Renal cortical epithelial cell (primary cell): ENCODE measurements around the gene TEKT3. TPM values are rescaled to one million over a fixed set of nuclear protein-coding genes. Genes with fewer than 3 reads are reported as not detected.

Source experiments
- DNase-seq: peaks from one replicate; pipeline ENCODE4 v3.0.0-alpha.2; 2011; ENCODE audit warnings: low read depth
- total RNA-seq: library from RNA; depleted of rRNA; stranded (reverse); fragments of >200 nt; gene quantifications from 2 replicates; pipeline ENCODE4 v1.2.3, GENCODE V29; 2014

Gene TEKT3
- total RNA-seq, result 0.10 TPM in 1 of 2 replicates, not detected in the other

DNA sequence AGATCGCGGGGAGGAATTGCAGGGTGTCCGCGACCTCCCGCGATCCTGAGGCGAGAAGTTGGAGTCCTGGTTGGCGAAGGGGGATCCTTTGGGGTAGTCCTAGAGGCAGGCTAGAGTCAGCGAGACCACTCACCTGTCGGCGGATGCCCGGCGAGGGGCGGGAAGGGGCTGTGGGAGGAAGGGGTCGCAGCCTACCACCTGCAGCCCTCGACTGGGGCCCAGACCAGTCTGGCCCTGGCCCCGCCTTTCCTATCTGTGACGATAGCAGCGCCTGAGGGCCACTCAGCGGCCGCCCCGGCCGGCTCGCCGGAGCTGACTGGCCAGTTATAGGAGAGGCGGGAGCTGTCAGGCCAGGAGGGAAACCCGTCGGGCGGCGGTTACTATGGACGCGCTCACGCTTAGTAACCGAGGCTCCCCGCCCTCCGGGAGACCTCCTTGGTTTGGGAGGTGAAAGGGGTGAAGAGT is at the start of gene TEKT3:
TSS of gene TEKT3 (minus strand) at position 213 of the 465 bp plus-strand sequence. CDS start 10,012 bp downstream, outside the sequence.
- DNase-seq, result peak; percentile 20

DNA sequence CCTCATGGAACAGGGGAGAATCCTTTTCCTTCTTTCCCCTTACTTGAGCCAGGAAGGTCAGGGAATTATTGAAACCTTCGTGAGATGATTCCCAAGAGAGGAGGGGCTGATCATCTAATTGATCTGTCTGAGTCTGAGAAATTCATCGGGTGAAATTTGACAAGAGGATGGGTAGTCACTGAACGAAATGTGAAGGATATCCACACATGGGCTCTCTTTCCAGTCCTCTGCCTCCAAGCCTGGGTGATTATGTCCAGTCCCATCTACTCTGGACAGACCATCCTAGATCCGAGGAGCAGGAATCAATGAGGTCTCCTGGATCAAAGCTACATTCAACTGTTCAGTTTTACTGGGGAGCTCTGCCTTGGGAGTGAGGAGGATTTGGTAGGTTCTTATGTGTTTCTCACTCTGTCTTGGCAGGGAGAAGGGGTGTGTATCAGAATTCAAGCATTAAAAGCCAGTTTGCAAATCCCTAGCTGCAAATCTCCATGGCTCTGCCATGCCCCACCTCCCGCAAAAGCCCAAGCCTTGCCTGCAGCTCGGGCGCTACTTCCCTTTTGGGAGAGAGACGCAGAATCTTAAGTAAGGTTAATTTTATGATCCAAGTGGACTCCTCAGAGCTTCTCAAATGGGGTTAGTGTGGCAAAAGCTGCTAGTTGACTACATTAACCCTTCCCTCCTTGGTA is 47.1 kb upstream of the TEKT3 start:
- no peak for DNase-seq

DNA sequence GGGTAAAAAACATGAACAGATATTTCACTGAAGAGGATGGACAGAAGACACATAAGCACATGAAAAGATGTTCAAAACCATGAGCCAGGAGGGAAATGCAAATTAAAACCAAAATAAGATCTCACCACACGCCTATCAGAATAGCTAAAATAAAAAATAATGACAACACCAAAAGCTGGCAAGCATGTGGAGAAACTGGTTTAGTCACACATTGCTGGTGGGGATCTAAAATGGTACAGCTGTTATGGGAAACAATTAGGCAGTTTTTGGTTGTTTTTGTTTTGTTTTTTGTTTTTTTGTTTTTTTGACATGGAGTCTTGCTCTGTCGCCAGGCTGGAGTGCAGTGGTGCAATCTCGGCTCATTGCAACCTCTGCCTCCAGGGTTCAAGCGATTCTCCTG is 44.7 kb upstream of the TEKT3 start:
- no peak for DNase-seq

DNA sequence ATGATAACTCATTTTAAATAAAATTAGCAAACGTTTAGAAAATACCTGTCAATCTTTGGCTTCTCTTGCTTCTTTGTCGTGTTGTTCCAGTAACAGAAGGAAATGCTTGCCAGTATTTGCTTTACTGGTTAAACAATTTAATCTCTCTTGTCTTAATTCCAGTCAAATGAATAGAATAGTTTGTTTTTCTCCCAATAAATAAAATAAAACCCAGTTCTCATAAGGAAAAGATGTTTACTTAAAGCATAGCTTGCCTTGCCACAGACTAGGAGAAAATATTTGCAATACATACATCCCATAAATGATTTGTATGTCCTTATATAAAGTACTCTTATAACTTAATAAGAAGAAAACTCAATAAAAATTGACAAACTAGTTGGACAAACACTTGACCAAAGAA is 43.9 kb upstream of the TEKT3 start:
- DNase-seq, result no peak

DNA sequence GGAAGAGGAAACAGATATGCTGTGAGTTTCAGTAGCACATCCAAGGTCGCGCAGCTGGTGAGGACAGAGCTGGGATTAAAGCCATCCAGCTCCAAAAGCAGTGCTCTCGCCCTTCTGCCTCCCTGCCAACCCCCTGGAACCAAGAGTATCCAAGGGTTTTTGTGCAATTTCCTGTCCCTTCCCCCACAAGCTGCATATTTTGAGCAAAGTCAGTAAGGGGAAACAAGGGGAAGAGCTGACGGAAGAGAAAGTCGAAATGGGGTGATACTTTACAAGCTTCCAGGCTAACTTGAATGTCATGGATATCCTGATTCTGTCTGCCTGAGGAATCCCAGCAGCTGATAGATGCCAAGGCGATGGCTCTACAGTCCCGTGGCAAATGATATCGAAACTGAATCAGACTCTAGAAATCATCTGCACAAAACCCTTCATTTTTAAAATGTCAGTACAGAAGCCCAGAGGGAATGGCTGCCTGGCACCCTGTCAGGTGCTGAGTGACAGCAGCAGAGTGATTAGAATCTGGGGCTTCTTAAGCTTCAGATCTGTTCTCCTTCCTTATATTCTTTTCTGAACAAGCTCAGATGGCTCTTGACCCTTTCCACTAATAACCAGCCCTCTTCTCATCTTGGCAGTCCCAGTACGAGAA is 42.9 kb upstream of the TEKT3 start:
- no peak for DNase-seq

DNA sequence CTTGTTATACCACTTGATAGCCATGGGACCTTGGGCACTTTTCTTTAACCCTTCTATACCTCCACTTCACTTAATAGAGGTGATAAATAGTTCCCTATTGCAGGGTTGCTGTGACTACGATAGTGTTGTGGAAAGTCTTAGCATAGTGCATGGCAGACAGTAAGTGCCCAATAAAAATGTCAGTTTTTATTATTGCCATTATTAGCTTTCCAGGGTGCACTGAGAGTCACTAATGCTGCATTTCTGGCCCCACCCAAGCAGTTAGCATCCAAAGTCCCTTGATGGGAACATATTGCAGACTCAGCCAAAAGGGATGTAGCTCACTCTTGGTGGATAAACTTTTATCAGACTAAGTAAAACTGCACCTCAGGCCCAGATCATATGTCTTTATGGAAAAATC is 41.5 kb upstream of the TEKT3 start:
- DNase-seq, result no peak

DNA sequence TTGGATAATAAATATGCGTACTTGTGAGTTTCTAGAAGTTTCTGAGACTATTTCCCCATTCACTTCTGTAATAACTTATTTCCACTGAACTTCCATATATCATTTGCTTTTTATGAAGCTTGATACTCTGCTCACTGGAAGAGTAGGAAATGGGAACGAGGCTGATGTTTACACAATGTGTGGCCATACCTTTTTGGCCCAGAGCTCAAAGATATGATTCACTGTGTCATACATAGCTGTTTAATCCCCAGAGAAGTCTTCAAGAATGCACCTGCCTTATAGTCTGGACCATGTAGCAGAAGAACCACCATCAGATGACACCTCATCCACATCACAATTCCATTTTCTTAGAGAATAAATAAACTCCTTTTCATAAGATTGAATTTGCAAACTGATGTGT is 40.3 kb upstream of the TEKT3 start:
- DNase-seq, result no peak

DNA sequence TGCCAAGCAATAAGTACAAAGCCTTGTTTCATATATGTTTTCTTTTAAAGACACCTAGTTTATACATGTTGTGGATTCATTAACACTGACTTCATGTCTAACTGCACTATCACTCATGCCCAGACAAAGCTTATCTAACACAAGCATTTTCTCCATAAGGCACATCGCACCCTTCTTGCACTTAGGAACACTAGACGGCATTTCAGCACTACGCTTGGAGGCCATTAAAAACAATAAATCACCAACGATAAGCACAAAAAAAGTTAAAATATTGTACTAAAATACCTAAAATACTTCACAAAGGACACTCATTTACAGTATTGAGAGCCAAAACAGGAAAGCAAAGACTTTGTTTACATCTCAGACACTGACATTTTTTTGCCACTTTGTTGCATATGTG is 39.0 kb upstream of the TEKT3 start:
- no peak for DNase-seq

DNA sequence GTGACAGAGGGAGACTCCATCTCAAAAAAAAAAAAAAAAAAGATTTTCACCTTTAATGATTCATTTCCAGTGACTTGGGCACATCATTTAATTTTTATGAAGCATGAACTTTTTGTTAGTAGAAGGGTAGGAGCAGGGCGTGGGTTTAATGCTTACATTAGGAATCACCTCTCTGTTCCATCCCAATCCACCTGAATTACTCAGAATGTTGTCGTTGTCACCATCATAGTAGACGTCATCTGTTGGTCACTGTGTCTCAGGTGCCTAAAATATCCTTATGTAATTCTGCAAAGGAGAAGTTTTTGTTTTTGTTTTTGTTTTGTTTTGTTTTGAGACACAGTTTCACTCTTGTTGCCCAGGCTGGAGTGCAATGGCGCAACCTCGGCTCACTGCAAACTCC is 38.3 kb upstream of the TEKT3 start:
- no peak for DNase-seq

DNA sequence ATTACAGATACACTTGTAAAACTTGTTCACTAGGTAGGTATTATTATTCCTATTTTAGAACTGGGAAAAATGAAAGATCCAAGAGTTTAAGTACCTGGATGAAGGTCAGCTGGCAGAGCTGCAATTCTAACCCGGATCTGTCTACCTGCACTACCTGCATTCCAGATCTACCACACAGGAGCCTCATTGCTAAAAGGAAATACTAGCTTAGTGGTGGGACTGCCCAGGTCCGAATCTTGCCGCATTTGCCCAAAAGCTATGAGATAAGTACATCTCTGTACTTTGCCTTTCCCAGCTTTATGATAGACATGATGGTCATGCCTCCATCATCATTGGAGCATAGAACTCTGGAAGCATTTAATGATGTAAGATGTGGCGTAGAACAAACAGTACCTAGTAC is 36.8 kb upstream of the TEKT3 start:
- DNase-seq, result no peak

DNA sequence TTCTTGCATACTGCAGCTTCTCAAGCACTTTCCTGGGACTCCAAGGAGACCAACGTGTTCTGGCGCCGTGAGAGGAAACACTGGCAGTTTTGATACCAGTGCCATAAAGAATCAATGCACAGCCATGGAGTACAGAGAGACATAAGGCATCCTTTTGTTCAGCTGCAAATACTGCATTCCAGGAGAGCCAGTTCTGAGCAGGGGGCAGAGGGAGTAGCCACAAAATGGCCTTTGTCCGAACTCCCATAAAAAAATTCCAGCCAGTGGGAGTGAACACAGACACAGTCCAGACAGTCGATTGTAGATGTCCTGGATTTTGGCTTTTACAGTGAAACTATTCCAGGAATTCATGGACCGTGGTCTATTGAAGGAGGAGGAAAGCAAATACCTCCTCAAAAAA is 36.2 kb upstream of the TEKT3 start:
- peak; percentile 12 for DNase-seq

DNA sequence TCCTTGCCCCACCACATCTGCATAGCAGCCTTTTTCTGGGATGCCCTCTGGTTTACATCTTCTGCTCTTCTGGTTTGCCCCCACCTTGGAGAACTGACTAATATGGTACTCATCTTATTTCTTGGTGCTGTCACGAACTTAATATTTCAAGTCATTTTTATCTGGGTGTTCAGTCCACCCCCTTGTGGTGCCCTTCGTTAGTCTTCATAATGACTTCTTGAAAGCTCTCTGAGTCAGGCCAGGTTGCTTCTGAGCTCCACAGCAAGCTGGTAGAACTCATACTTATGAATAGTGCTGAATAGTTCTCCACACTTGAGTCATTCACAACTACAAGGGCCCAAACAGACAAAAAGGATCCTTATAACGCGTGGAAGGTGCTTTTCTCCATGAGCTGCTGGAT is 35.8 kb upstream of the TEKT3 start:
- DNase-seq, result no peak

DNA sequence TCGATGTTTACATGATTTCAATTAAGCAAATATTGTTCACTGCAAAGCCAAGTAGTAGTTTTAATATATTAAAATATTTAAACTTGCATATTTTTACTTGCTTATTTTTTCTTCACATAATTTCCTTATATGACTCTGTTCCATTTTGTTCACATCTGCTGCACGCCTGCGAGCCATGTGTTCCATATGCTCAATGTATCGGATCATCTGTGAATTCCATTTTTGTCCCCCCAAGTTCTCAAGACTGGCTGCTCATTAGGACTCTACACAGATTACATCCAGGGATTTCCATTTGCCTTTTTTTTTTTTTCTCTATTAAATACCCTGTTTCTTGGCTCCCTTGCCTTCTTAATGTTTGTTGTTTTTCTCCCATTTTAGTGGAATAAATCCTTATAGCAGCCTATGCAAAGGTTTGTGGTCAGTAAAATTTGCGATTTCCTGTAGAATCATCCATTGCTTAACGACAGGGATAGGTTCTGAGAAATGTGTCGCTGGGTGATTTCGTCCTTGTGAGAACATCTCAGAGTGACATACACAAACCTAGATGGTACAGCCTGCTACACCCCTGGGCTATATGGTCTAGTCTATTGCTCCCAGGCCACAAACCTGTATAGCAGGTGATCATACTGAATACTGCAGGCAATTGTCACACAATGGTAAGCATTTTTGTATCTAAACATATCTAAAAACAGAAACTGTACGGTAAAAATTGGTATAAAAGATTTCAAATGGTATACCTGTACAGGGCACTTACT is 30.2 kb upstream of the TEKT3 start:
- DNase-seq, result no peak

DNA sequence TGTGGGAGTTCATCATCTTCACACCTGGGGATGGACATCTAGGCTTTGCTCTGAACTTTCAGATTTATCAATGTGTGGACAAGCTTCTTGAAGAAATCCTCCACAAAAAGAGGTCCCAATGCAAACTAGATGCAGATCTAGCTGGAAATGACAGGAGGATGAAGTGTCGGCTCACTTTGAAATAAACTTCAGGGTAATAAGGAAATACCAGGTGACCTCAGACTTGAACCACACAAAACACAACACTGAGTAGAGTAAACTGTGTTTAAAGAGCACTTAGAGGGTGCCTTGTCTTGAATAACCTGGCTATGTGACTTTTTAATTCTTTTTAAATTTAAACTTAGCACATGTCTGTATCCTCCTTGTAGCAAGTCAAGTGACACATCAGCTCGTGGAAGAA is 27.2 kb upstream of the TEKT3 start:
- DNase-seq, result no peak

DNA sequence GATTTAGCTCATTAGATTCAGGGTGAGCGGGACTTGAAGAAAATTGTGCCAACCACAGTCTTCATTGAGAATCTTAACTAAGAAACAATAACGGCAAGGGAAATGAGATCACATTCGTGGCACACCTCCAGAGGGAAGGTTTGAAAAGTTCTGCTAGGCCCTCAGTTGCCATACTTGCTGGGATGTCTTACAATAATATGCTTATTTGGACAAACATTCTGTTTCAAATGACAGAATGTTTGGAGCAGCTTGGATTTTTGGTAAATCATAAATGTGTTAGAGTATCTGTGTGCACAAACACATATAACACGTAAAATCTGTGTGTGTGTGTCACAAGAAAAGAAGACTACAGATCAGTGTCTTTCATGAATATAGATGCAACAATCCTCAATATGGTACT is 24.6 kb upstream of the TEKT3 start:
- no peak for DNase-seq

DNA sequence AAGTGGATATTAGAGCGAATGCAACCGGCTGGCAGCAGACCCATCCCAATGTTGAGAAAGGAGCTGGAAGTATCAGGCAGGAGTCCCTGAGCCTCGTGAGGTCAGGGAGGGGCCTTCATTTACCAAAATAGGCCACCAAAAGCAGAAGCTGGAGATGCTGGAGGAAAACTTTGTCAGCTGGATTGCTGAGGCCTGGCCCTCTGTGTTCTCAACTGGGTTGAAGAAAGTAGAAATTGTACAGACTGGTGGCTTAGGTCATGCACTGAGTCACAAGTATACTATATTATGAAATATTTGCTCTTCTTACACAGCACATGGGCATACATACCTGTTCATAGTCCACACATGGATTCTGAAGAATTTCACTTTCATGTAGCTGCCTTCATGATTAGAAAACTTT is 23.2 kb upstream of the TEKT3 start:
- no peak for DNase-seq

DNA sequence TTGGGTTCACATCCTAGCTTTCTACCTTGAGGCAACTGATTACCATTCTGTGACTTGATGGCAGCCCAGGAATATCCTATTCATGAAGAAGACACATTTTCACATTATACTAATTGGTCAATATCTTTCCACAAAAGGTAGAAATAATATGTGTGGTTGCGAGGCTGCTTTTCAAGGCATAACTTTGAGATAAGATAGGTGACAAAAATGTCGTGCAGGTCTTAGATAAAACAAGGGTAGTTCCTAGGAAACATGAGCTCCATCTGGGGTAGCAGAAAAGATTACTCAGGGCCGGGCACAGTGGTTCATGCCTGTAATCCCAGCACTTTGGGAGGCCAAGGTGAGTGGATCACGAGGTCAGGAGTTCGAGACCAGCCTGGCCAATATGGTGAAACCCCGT is 22.3 kb upstream of the TEKT3 start:
- DNase-seq, result no peak

DNA sequence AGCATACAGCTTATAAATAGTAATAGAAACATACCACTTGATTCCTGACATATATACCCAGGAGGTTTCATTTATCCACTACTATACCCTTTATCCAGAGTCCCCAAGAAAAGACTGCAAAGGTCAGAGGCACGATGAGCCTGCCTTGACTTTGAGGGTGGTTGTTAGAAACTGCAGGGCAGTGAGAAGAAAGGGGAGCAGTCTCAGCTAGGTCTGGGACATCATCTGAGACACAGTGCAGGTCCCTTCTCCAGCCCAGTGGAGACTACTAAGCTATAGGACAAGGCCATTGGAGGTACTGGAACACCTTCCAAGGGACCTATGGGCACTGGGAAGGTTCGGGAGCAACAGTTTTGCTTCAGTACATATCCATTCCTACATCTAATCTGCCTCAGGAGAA is 20.2 kb upstream of the TEKT3 start:
- DNase-seq, result no peak

DNA sequence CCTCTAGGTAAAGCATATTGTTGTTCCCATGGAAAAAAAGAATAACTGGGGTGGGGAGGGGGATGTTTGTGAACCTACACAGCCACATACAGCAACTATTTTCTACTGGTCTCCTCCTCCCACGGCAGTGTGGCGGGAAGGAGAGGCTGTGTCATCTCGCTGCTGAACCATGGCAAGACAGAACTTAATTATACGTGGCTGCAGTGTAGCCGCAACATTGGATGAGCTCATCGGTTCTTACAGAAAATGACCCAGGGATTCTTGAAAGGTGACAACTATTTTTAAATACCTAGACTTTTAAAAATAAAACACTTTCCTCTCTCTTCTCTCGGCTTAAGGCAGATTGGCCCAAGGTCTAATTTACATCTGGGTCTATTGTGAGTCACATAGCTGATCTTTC is 19.8 kb upstream of the TEKT3 start:
- DNase-seq, result peak; percentile 54

DNA sequence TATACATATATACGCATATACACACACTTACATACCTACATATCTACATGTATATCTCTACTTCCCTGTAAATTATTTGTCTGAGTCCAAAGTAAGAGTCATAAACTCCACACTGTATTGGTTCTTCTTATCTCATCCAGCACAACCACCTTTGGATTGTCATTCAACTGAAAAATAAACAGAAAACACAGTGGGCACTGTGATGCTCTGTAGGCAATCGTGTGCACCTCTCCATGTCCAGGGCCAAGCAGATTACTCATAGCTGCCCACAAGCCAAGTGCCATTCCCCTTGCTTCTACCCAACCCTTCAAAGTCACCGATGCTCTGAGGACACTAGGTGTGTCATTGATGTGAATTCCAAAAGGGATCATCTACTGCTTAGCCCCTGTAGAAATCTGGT is 12.9 kb upstream of the TEKT3 start:
- no peak for DNase-seq

DNA sequence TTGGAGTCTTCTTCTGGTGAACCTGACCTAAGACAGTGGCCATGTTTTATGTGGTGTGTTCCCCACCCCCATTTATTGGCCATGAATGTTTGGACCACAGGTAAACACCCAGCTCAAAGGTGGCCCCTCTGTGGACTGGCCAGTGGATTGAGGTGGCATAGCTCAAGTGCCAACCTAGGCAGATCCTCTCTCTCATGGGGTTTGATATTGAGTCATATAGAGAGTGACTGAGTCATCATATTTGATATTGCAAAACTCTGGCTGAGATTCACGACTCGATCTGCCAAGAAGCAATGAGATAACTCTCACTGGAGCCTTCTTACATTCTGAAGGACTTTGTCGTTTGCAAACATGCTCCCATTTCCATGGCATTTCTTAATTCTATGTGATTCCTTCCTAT is 10.5 kb upstream of the TEKT3 start:
- DNase-seq, result no peak

DNA sequence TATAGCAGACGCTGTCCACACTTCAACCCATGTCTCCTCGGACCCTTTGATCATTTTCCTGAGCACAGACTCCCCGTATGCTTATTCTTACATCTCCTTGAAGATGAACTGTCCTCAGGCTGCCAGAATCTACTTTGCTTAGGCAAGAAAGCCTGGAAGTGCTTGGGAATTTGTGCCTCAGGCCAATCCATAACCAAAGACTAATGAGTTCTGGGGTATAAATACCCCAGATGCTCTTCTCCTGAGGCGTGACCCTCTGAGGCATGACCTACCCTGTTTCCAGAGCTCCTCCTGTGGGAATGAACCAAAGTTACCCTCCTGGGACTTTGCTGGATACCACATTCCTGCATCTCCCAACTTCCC is 10.1 kb upstream of the TEKT3 start:
- no peak for DNase-seq
